ENCODE results near the gene CLCA1.

Gene CLCA1

GRCh38 chr1:86504895-86505563 lies 36.3 kb downstream of the CLCA1 start:
- DNase-seq = no peak

GRCh38 chr1:86505564-86505902 lies 36.8 kb downstream of the CLCA1 start:
- DNase-seq = no peak

- peak; percentile 75 for DNase-seq
Measured at GRCh38 chr1:86507935-86508582, 39.3 kb downstream of the CLCA1 start.

DNA sequence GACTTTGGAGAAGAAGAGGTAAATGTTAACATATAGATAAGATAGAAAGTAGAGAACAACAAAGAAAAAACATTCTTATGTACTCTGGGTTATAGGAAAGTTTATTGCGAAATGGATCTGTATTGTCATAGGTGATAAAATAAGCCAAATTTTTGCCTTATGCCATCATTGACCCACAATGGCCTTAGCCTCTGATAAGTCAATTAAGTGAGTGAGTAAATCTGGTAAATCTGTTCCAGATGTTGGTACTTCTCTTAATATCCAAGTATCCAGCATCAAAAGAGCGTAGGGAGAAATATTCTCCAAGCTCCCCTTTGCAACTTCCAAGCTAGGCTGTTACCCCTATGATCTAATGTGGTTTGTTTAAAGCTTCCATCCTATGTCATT lies 39.8 kb downstream of the CLCA1 start:
- no peak for DNase-seq

DNA sequence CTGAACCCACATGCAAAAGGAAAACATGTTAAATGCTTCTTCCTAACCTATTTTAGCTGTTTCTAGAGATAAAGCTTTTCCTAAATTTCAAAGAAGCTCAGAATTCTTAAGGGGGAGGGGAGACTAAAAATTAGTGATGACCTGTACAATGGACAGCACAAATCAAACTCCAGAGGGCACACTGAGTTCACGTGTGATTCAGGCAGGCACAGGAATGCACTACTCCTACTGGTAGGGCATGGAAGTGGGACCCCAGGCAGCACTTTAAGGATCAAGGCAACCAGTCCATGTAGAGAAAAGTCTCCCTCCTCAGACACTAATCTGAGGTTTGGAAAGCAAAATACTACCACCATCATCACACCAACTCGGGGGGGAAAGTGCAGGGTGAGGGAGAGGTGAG lies 46.9 kb downstream of the CLCA1 start:
- DNase-seq = no peak

GRCh38 chr1:86516335-86516734 lies 47.6 kb downstream of the CLCA1 start:
- DNase-seq = no peak

DNA sequence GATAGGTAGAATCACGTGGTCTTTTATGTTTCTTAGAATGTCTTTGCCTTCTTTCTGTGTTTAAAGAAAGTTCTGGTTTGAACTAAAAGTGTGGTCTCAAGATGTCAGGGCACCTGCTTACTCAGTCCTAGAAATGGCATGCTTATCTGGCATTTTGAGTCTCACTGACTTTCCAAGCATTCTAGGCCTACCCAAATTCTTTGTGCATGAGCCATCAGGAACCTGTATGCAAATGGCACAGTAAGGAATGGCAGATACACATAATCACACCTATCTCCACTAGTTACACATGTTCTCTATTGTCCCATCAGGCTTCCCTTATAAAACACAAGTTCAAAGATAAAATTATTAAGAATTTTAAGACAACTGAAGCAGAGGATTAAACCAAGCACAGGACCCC lies 48.6 kb downstream of the CLCA1 start:
- DNase-seq = no peak

GRCh38 chr1:86520789-86521521 lies 52.2 kb downstream of the CLCA1 start:
- DNase-seq = no peak

GRCh38 chr1:86521522-86521891 lies 52.8 kb downstream of the CLCA1 start:
- DNase-seq = no peak

- DNase-seq = no peak
Measured at GRCh38 chr1:86522240-86522639, 53.5 kb downstream of the CLCA1 start.

GRCh38 chr1:86523670-86524354 lies 55.1 kb downstream of the CLCA1 start:
- DNase-seq = no peak

GRCh38 chr1:86527306-86527705 lies 58.6 kb downstream of the CLCA1 start:
- no peak for DNase-seq

GRCh38 chr1:86530211-86530845 lies 61.6 kb downstream of the CLCA1 start:
- no peak for DNase-seq

DNA sequence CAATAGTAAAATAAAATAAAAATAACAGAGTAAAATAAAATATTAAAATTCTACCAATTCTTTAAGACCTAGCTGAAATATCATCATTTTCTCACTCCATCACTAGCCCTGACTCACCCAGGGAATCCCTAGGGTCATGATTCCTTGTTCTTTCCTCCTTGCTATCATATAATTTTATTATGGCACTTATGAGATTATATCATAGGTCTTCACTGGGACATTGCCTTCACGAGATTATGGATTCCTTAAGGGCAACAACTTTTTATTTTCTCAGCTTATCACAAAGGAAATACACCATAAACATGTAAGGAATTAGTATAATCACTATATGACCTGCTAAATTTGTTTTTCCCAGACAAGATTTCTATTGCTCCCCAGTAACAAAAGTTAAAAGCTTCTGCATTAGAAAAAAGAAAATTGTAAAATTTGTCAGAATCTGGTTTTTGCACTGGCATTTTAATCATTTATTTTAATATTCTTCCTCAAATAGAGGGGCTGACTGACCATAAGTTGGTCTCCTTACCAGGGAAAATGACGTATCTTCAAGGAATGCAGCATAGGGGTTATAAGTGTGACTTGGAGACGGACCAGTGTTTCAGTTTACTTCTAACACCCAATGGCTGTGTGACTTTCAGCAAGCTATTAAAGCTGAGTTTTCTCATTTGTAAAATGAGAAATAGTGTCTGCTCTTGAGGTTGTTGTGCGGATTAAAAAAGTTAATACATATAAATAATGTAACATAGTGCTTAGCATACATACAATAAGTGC lies 69.4 kb downstream of the CLCA1 start:
- no peak for DNase-seq

GRCh38 chr1:86538775-86539174 lies 70.0 kb downstream of the CLCA1 start:
- no peak for DNase-seq

DNA sequence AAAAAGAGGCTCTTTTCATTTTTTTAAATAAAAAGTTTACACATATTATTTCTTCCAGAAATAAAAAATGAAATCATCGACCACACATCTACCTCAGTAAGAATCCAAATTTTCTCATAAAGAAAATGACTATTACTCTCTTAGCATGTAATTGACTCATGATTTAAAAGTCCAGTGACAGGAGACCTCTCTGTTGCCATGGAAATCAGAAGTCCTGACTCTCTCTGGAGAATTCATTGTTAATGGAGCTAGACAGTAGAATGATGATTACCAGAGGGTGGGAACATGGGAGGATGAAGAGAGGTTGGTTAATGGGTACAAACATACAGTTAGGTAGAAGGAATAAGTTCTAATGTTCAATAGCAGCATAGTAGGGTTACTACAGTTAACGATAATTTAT lies 73.1 kb downstream of the CLCA1 start:
- no peak for DNase-seq

DNA sequence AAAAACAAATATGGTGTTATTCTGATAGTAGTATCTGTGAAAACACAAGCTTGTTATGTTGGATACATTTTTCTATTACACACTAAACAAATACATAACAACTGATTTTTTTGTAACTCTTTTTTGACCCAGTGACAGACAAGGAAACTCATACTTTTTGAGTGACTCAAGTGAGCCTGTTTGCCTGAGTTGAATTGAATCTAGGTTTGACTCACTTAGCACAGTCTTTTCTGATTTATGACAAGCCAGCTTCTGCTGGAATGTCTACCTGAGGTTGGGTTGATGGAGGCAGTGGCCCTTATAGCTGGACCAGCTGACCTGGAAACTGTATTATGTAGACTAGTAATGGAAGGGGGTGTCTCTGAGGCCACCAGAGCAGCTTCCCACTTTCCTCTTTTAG lies 73.9 kb downstream of the CLCA1 start:
- no peak for DNase-seq

DNA sequence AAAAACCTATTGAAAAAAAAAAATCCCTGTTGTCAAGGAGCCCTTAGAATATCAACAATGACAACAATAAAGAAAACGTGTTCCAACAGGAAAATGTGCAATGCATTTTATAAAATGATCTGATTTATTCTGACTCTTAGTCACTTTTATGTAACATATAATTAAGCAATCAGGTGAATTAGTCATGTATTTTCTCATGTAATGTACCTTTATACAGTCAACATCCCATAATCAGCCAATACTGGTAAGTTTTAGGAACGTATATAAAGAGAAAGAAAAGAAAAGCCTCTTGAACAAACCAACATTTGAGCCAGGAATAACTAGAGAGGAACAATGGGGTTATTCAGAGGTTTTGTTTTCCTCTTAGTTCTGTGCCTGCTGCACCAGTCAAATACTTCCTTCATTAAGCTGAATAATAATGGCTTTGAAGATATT lies 78.1 kb downstream of the CLCA1 start, which contains the start of gene CLCA4:
Gene CLCA4, plus strand, starts transcription at position 292 of the 435 bp plus-strand sequence. Its CDS starts 42 bp downstream, at position 334.
- no peak for DNase-seq

DNA sequence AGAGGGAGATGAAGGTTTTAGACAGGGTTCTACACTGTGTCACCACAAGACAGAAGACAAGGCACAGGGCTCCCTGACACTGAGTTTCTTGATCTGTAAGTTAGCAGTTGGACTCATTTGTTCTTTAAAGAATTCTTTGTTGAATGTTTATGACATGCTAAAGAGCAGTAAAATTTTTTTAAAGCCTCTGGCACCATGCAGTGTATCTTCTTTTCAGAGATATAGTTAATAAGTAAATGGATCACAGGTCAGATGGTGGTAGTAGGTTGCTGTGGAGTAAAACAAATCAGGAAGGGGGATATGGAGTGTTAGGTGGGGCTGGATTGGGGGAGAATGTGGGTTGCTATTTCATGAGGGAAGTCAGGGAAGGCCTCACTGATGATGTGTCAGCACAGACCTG lies 80.1 kb downstream of the CLCA1 start:
- DNase-seq = no peak
